ENCODE measurements around the gene MANEA.
"Not testable (repeated sequence)": the region's sequence is repeated elsewhere in the genome, so short reads cannot be mapped to it uniquely, and the experiment has no call there.

MANEA gene, protein sequence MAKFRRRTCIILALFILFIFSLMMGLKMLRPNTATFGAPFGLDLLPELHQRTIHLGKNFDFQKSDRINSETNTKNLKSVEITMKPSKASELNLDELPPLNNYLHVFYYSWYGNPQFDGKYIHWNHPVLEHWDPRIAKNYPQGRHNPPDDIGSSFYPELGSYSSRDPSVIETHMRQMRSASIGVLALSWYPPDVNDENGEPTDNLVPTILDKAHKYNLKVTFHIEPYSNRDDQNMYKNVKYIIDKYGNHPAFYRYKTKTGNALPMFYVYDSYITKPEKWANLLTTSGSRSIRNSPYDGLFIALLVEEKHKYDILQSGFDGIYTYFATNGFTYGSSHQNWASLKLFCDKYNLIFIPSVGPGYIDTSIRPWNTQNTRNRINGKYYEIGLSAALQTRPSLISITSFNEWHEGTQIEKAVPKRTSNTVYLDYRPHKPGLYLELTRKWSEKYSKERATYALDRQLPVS

DNA sequence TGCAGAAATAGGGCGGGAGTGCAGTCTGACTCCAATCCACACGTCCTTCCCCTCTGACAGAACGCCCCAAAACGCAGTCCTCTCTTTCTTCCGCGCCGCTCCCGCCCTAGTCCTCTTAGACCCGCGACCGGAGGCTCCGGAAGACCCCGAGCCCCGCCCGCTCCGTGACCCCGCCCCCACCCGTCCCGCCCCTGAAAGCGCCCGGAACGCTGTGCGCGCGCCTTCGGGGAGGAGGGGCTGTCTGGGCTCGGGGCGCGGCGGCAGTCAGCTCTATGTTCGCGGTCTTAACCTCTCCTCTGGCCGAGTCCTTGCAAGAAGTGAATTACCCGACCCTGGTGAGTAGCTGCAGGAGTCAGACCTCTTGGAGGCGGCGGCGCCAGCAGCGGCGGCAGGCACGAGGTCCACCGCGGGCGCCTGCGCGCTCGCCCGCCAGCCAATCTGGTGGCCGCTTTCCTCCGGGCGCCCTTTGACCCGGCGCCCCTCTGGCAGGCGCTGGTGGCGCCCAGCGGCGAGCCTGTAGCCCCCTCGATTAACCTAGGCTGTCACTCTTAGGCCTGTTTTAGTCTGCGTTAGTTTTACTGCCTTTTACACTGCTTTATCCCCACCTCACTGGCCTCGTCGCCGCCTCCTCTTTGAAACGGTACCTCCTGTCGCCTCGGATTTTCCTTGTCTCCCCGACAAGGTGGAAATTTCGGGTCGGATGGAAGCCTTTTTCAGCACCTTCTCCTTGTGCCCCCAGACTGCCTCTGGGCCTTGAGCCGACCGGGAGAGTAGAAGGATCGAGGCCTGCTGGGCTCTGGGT, at the start of gene MANEA:
Gene MANEA (plus strand): TSS at position 232 of the 802 bp plus-strand sequence. CDS start 8,905 bp downstream, outside the sequence.
- intact Hi-C loops (cut with micrococcal nuclease), result loop anchor here (5.0 kb wide), 1 partner anchor 945 kb away; the partner anchor contains the start of gene UFL1
- Mint-ChIP-seq H3K36me3 (ENCODE audit: low read depth) (peaks cover 14% of the 10 kb centered on the region), H3K4me1 (ENCODE audit: low read depth) (peaks cover 25% of the 10 kb centered on the region)

GRCh38 chr6:95529762-95530161, 47.6 kb upstream of the MANEA start:
- Mint-ChIP-seq H3K4me1 (ENCODE audit: low read depth) (no peaks in the 10 kb centered on the region), H3K4me3 (no peak overlapping the region), H3K27ac (no peak overlapping the region), H3K27me3 (no peaks in the 10 kb centered on the region), H3K9me3 (no peaks in the 10 kb centered on the region), H3K36me3 (ENCODE audit: low read depth) (no peaks in the 10 kb centered on the region)
- intact Hi-C loops (cut with micrococcal nuclease), result no loop called here

More for the DNA sequence above, at the start of gene MANEA:
- Mint-ChIP-seq H3K27ac (peak within 1 kb of the TSS; percentile 94), H3K4me3 (peak within 1 kb of the TSS; percentile 87), H3K9me3 (no peaks in the 10 kb centered on the region), H3K27me3 (no peaks in the 10 kb centered on the region)

DNA sequence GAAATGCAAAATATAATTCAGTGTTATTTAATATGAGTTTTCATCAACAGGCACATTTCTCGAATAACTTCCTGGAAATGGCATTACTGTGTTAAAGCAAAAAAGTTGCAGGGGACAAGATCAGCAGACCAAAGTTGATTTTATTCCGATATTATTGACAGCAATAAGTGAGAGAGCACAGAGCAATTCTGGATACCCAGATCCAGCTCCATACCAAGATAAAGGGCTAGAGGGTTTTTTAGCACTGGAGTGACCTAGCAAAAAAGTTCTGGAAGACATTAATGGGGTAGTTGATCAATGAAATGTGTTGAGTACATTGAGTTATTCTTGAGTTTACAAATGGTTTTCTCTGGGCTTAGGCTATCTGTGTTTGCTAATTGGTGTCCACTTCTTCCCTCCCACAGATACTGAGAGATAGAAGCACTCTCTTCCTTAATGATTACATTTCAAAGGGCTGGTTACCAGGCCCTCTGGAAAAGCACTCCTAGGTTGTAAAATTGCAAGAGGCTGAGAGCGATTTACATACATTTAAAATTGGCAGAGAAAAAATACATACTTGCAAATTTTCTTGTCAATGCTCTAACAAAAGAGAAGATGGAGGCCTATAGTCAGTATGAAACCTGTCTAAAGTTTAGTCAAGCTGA, 47.0 kb upstream of the MANEA start:
- Mint-ChIP-seq H3K27ac (no peak overlapping the region), H3K27me3 (no peaks in the 10 kb centered on the region), H3K9me3 (no peaks in the 10 kb centered on the region), H3K4me3 (no peak overlapping the region), H3K4me1 (ENCODE audit: low read depth) (no peaks in the 10 kb centered on the region), H3K36me3 (ENCODE audit: low read depth) (no peaks in the 10 kb centered on the region)
- intact Hi-C loops (cut with micrococcal nuclease), result no loop called here

DNA sequence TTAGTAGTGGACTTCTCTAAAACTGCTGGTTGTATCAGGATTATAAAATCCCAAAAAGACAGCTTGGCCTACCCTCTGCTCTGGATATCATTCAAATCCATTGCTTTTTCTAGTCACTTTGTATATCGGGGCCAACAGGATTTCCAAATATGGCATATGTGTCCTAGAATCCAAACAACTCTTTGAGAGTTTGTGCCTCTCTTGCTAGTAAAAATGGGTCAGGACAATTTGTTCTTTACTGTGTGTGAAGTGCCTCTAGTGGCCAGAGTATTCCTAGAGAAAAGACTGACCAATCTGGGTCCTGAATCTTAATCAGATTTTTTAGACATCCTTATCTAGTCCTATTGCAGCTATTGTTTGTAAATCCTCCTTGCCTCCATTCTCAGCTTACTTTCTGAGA, 33.5 kb upstream of the MANEA start:
- intact Hi-C loops (cut with micrococcal nuclease), result no loop called here
- no peaks in the 10 kb centered on the region for H3K27me3 Mint-ChIP-seq

GRCh38 chr6:95544517-95545225, 32.7 kb upstream of the MANEA start:
- intact Hi-C loops (cut with micrococcal nuclease), result no loop called here
- Mint-ChIP-seq H3K27me3 (no peaks in the 10 kb centered on the region), H3K36me3 (ENCODE audit: low read depth) (no peaks in the 10 kb centered on the region), H3K4me3 (no peak overlapping the region), H3K4me1 (ENCODE audit: low read depth) (no peaks in the 10 kb centered on the region), H3K9me3 (no peaks in the 10 kb centered on the region), H3K27ac (no peak overlapping the region)

More for the DNA sequence above, 33.5 kb upstream of the MANEA start:
- Mint-ChIP-seq H3K4me3 (no peak overlapping the region), H3K27ac (no peak overlapping the region), H3K36me3 (ENCODE audit: low read depth) (no peaks in the 10 kb centered on the region), H3K9me3 (no peaks in the 10 kb centered on the region), H3K4me1 (ENCODE audit: low read depth) (no peaks in the 10 kb centered on the region)

DNA sequence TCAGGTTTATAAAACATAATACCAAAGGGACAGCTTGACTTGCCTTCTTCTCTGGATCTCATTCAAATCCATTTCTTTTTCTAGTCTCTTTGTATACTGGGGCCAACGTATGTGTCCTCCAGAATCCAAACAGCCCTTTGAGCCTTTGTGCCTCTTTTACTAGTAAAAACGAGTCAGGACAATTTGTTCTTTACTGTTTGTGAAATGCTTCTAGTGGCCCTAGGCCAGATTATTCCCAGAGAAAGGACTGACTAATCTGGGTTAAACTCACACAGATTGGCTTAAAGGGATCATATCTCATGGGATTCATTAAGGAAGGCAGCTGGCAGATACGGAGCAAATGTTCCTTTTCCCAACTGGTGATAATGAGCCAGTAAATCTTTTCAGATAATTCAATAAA, 32.1 kb upstream of the MANEA start:
- H3K36me3 Mint-ChIP-seq (ENCODE audit: low read depth), result no peaks in the 10 kb centered on the region
- intact Hi-C loops (cut with micrococcal nuclease), result no loop called here
- no peaks in the 10 kb centered on the region for H3K9me3 Mint-ChIP-seq
- no peak overlapping the region for H3K4me3 Mint-ChIP-seq
- H3K4me1 Mint-ChIP-seq (ENCODE audit: low read depth), result no peaks in the 10 kb centered on the region
- no peaks in the 10 kb centered on the region for H3K27me3 Mint-ChIP-seq
- no peak overlapping the region for H3K27ac Mint-ChIP-seq

DNA sequence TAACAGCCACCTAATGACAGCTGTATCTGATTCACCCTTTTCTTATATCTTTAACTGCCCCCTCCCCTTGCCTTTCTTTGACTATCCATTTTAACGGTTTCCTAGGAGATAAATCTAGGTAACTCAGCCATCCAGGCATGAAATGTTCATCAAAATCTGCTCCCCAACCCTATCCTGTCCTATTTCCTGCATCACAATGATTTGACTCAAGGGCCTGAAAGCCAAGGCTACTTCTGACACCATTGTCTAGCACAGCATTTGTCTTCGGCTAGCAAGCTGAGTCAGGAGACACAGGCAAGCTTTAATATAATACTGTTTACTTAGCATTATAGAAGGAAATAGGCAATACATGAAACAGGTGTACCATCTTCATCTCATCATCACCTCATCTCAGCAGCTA, 31.6 kb upstream of the MANEA start:
- intact Hi-C loops (cut with micrococcal nuclease), result no loop called here
- Mint-ChIP-seq H3K4me3 (no peak overlapping the region), H3K27me3 (no peaks in the 10 kb centered on the region), H3K4me1 (ENCODE audit: low read depth) (no peaks in the 10 kb centered on the region), H3K9me3 (no peaks in the 10 kb centered on the region), H3K27ac (no peak overlapping the region), H3K36me3 (ENCODE audit: low read depth) (no peaks in the 10 kb centered on the region)

DNA sequence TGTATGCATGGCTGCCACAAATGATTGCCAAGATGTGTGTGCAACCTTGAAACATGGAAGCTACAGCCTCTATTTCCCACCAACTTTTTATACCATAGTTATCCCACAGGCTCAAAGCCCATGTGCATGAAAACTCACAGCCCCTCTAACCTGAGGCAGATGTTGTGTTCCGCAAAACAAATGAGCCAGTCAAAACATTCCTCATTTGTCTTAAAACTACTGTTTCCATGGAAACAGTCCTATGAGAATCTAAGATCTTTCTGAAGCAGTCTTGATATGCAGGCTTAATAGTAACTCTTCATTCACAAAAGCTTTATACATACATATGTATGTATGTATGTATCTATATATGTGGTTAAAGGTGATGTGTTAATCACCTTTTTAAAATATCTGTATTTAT, 31.2 kb upstream of the MANEA start:
- Mint-ChIP-seq H3K9me3 (no peaks in the 10 kb centered on the region), H3K4me1 (ENCODE audit: low read depth) (no peaks in the 10 kb centered on the region), H3K36me3 (ENCODE audit: low read depth) (no peaks in the 10 kb centered on the region), H3K27ac (no peak overlapping the region), H3K4me3 (no peak overlapping the region), H3K27me3 (no peaks in the 10 kb centered on the region)
- intact Hi-C loops (cut with micrococcal nuclease), result no loop called here

GRCh38 chr6:95547043-95547442, 30.3 kb upstream of the MANEA start:
- Mint-ChIP-seq H3K4me3 (no peak overlapping the region), H3K27ac (no peak overlapping the region), H3K36me3 (ENCODE audit: low read depth) (no peaks in the 10 kb centered on the region), H3K4me1 (ENCODE audit: low read depth) (no peaks in the 10 kb centered on the region), H3K27me3 (no peaks in the 10 kb centered on the region), H3K9me3 (no peaks in the 10 kb centered on the region)
- intact Hi-C loops (cut with micrococcal nuclease), result no loop called here

GRCh38 chr6:95548188-95548786, 29.0 kb upstream of the MANEA start:
- no peaks in the 10 kb centered on the region for H3K4me1 Mint-ChIP-seq (ENCODE audit: low read depth)

DNA sequence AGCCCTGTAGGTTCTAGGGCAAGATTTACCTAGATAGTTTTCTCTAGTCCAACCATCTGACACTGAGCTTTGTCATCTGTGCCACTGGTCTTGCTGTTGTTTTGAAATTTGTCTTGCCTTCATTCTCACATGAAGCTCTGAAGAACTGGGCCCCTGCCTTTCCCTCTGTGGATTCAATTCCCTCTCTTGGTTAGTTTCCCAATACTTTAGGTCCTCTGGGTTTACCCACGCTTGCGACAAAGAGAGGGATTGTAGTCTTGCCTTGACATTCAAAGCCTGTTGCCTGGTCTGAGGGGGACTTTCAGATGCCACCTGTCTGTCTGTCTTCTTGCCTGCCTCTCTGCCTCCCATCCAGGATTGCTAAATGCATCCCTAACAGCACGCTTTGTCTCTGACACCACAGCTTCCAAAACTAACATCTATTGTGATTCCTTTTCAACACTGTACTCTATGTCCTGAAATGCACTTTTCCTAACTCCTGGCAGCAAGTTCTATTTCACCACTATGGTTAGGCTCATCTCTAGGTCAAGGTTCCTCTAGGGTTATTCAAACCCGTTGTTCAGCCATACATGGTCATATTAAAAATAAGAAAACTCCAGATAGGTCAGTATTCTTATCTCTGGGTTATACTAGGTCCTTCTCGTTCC, 25.5 kb upstream of the MANEA start:
- peaks cover 2% of the 10 kb centered on the region for H3K27me3 Mint-ChIP-seq
- peaks cover 22% of the 10 kb centered on the region for H3K9me3 Mint-ChIP-seq
- no peak overlapping the region for H3K27ac Mint-ChIP-seq
- no peaks in the 10 kb centered on the region for H3K4me1 Mint-ChIP-seq (ENCODE audit: low read depth)
- intact Hi-C loops (cut with micrococcal nuclease), result no loop called here
- no peaks in the 10 kb centered on the region for H3K36me3 Mint-ChIP-seq (ENCODE audit: low read depth)
- no peak overlapping the region for H3K4me3 Mint-ChIP-seq

More at GRCh38 chr6:95548188-95548786, 29.0 kb upstream of the MANEA start:
- Mint-ChIP-seq H3K27ac (no peak overlapping the region), H3K4me3 (no peak overlapping the region), H3K9me3 (peaks cover 6% of the 10 kb centered on the region), H3K27me3 (peaks cover 2% of the 10 kb centered on the region), H3K36me3 (ENCODE audit: low read depth) (no peaks in the 10 kb centered on the region)
- intact Hi-C loops (cut with micrococcal nuclease), result no loop called here

- intact Hi-C loops (cut with micrococcal nuclease), result no loop called here
- Mint-ChIP-seq H3K4me1 (ENCODE audit: low read depth) (no peaks in the 10 kb centered on the region), H3K4me3 (no peak overlapping the region), H3K36me3 (ENCODE audit: low read depth) (no peaks in the 10 kb centered on the region), H3K9me3 (peaks cover 22% of the 10 kb centered on the region), H3K27ac (no peak overlapping the region), H3K27me3 (peaks cover 2% of the 10 kb centered on the region)
Observed at GRCh38 chr6:95553880-95554279, 23.5 kb upstream of the MANEA start.

- H3K4me3 Mint-ChIP-seq; H3K9me3 Mint-ChIP-seq; intact Hi-C loops (cut with micrococcal nuclease); H3K36me3 Mint-ChIP-seq (ENCODE audit: low read depth); H3K27me3 Mint-ChIP-seq; H3K27ac Mint-ChIP-seq; H3K4me1 Mint-ChIP-seq (ENCODE audit: low read depth): not testable (repeated sequence)
Observed at GRCh38 chr6:95560956-95561355, 16.4 kb upstream of the MANEA start.
